NCI-H510A (cell line): ENCODE results near the gene GRIPAP1.

Source experiments
- DNase-seq: peaks from one replicate; lab custom pipeline; 2025; lab: John Stamatoyannopoulos, UW

Gene GRIPAP1

DNA sequence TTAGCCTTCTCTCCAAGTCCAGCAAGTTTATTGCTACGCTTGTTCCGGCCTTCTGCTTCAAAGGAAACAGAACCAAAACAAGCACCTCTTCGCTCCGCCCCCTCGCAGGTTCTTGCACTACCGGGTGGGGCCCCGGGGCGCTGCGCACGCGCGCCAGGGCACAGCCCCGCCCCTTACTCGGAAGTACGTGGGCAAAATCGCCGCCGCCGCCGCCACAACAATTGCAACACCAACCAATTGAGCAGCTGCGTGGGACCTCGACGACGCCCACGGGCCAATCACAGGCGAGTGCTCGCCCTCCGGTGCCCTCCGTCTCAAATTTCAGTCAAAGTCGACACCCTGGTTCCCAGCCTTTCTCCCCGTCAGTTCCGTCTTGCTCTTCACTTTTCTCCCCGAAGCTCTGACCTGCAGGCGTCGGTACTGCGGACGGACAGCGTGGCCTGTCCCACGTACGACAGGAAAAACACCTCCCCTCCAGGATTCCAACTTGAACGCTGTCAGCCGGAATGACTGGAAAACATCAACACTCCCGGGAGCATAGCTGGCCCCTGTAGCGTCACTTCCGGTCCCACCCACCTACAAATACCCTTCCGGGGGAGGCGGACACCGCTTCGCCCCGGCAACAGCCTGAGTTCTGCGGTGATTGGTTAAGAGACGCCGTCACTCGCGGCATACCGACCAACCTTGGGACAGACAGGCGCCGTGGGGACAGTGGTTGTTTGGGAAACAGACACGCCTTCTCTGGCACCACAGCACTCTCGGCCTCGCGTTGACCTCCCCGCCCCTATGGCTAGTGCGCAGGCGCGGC is 44.0 kb downstream of the GRIPAP1 start:
- peak; percentile 91 for DNase-seq

DNA sequence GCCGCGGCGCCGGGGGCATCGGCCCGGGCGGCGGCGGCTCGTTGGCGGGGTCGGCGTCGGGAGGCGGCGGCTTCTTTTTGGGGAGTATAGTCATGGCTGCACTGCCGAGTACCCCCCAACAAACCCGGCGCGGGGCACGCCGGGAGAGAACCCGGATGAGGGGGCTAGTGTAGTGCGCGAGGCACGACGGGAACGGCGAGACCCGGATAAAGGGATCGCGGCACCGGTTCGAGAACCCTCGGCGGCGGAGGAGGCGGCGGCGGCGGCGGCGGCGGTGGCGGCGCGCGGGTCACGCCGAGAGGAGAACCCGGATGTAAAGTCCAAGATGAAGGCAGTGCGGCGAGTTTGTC is 44.6 kb downstream of the GRIPAP1 start, which contains the start of gene OTUD5:
OTUD5 (minus strand) TSS at position 131 of the 350 bp plus-strand sequence; CDS start at position 94, 37 bp downstream.
- peak; percentile 58 for DNase-seq

DNA sequence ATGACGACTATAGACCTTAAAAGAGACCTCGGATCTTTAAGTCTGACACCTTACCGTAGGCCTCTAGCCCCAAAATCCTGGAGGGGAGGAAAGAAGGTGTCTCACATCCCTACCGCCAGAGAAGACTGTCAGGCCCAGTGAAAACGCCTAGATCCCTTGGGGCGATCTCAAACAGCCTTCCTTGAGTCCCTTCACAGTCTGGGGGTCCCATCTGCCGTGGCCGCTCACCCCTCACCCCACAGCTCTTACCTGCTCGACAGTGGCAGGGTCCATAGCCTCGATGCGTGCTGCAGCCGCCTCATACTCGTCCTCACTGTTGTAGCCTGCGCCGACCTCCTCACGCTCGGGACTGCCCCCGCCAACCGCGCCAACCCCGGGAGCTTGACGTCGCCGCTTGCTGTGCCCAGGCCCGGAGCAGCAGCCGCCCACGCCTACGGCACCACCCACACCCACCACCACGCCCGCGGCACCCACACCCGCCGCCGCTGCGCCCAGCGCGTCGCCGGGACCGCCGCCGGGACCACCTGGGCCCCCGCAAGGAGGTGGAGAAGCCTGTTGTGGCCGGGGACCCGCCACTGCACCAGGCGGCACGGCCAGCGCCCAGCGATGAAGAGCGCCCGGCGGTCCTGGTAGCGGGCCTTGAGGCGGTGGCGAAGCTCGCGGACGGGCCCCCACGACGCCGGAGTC is 45.2 kb downstream of the GRIPAP1 start:
- no peak for DNase-seq

DNA sequence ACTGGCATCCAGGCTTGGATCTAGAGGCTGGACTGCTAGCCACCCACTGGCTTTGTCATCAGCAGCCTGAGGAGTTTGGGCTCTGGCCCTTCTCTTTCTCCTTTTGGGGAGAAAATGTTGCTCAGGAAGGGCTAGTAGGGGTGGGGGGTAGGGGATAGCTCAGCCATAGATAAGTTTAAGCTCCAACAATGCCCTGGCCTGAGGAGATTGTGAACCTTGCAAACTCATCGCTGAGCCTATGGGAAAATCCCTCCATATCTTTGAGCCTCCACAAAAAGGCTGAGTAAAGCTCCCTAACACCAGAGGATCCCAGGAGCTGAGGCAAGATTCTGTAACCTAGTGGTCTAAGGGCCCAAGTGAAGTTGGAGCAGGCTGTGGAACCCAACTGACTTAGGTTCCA is 53.5 kb downstream of the GRIPAP1 start:
- DNase-seq: no peak

GRCh38 chrX:48945517-48946348 is 56.3 kb downstream of the GRIPAP1 start:
- DNase-seq: peak; percentile 4

GRCh38 chrX:48942895-48943294 is 59.2 kb downstream of the GRIPAP1 start:
- no peak for DNase-seq

DNA sequence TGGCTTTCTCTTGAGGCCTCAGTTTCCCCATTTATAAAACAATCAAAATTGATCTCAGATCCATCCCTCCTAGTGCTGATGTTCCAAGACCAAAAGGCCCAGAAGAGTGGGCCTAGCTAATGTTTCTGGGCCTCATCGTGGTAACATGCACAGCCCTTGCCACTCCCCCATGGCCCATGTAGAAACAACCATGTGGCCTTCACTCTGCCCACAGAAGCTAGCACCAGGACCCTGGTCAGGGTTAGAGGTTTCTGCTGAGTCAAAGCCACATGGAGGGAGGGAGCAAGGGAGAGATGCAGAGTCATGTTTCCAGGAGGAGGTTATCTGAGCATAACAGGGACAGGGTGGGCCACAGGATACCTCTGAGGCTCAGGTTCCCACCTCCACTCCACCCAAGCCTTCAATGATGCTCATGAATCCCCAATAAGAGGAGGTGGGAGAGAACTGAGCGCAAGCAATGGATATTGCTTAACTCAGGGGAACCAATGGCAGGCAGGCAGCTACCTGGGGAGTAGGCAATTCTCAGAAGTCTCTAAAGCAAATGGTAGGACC is 61.6 kb downstream of the GRIPAP1 start:
- DNase-seq: no peak

DNA sequence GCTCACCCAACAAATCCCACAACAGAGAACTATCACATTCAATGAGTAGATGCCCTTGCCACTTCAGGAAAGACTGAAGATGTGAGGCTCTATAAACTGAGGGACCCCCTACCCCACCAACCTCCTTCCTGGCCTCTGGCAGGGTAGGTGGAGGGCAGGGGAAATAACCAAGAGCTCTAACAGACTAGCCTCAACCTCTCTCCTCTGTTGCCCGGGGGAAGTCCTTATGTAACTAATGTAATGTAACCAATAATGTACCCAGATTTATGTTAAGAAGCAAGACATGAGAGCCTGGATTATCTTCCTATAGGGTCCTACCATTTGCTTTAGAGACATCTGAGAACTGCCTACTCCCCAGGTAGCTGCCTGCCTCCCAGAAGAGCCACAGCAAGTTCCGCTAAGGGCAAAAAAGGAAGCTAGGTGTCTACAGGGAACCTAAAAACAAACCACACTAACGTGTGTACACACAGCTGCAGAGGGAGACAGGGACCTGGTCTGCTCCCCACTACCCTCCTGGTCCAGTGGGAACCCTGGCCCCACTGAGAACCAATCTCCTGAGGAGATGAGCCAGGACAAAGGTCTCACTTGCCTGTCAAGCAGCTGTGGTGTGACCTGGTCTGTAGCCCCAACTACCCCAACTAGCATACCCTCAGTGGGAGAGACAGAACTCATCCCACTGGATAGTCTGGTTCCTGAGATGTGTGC is 62.4 kb downstream of the GRIPAP1 start:
- DNase-seq: no peak

DNA sequence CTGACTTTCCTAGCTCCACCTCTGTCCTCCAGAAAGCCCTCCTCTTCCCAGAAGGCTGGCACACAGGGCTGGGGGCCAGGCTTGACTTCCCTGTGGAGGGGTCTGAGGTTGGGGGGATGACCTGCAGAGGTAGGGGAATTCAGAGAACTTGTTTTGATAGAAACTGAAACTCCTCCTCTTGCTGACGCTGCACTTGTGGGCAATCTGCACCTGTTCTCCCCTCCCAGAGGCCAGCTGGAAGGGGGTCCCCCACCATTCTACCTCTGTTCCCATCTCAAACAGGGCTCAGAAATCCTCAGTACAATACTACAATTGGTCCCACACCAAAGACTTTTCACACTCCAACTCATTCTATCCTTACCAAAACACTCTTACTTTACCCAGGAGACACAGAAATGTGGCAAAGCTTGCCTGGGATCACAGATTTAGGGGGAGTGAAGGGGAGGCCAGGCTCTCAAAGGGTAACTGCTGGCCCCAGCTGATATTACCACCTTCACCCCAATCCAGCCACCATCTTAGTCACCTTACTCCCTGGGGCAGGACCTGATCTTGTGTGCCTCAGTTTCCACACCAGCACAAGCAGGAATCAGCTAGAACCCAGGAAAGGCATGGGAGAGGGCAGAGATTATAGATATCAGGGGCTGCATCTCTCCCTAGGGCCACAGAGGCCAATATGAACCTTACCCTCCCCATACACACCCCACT is 63.2 kb downstream of the GRIPAP1 start:
- DNase-seq: no peak

- DNase-seq: no peak
These were observed 64.8 kb downstream of the GRIPAP1 start for GRCh38 chrX:48937054-48937907.

GRCh38 chrX:48936429-48937053 is 65.5 kb downstream of the GRIPAP1 start:
- DNase-seq: no peak

DNA sequence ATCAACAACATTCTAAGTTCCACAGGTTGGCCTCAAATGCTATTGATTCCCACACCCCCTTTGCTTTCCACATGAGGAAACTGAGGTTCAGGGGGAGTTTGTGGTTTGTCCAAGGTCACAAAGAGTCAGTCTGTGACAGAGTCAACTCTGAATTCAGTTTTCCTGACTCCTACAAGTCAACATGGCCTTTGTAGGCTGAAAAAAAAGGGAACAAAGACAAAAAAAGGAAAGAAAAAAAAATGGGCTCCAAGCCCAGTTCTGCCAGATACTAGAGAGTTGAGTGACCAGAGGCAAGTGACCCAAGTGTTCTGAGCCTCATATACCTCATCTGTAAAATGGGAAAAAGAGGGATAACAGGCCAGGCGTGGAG is 66.8 kb downstream of the GRIPAP1 start:
- no peak for DNase-seq

DNA sequence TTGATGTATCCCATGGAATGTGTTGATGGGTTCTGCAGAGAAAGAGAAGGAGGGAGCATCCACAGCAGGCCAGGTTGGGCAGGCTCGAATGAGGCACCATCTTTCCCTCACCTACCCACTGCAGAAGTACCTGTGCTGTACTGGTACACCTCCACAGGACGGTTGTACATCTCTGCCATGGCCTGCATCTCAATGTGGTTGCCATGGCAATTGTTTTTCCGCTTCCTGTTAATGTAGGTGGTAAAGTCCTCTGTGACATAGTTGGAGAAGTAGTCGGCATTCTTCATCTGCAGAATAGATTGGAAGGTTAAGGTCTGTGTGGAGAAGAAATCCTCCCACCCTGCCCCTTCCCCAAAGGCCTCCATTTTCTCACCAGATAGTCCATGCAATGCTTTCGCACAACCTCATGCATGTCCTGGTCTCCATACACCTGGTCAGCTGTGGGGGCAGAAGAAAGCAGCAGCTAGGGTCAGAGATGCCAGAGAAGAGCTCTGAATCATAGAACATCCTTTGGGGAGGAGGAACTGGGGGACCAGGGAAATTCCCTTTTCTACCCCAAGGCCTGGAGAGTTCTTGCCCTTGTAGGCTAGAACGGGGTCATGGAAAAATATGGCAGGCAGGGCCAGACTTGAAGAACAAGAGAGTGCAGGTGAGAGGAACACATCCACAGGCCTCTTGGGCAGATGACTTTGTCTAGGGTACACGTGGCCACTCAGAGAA is 67.3 kb downstream of the GRIPAP1 start:
- DNase-seq: no peak

GRCh38 chrX:48933757-48934156 is 68.3 kb downstream of the GRIPAP1 start:
- DNase-seq: no peak

GRCh38 chrX:48927736-48928382 is 74.2 kb downstream of the GRIPAP1 start:
- DNase-seq: no peak

DNA sequence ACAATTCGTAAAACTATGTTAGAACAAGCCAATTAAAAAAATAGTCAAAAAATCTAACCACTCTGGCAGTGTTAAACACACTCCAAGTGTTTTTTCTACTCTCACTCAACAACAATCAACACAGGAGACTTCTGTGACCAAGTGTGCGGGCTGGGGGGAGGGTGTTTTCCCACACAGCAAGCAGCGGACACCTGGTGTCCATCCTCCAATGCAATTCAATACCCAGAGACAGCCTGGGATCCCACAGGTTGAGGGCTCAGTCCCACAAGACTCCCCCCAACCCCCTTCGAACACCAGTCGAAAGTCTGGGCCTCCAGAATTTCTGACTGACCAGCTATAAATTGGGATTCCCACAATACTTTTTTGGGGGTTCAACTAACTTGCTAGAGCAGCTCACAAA is 74.9 kb downstream of the GRIPAP1 start:
- DNase-seq: no peak

DNA sequence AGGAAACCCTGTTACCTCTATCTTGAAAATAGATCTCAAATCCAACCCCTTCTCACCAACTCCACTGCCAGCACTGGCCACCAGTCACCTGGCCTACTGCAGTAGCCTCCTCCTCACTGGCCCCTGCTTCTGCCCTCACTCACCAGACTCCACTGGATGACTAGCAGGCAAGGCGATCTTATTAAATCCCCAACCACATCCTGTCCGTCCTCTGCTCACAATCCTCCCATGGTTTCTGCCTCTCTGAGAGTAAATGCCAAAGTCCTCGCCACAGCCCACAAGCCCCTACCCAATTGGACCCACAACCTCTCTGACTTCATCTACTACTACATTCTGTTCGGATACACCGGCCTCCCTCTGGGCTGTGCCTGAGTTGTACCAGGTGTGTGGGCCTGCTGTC is 77.8 kb downstream of the GRIPAP1 start:
- no peak for DNase-seq

DNA sequence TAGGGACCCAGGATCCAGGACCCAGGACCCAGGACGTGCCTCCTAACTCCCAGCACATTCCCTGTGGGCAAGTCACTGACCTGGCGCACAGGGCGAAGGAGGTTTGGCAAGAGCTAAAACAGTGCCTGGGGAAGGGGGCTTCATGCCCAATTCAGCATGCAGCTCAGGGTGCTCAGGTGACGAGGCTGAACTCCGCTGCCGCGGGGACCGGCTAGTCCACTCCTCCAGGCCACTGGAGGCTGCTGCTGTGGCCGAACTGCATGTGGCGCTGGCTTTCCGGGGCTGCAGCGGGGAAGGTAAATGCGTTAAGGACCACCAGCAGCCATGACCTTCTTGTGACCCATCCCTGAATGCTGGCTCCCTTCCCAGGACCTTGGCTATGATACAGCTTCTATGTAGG is 78.3 kb downstream of the GRIPAP1 start:
- DNase-seq: no peak
